Parathyroid adenoma (tissue), 2 donors: ENCODE measurements around the gene ISL1.

ENCODE experiments used
- H2AFZ ChIP-seq: fragments of 300-600 bp; sonication (generic); one replicate; pipeline ENCODE4 v1.7.0; 2017; ENCODE audit warnings: antibody characterized with exemption, mild to moderate bottlenecking
- H3K27ac ChIP-seq: fragments of 300-600 bp; sonication (generic); one replicate; pipeline ENCODE4 v1.7.0; 2017
- H3K27me3 ChIP-seq: fragments of 300-600 bp; sonication (generic); one replicate; pipeline ENCODE4 v1.7.0; 2017; ENCODE audit warnings: low read length; ENCODE audit not compliant: control insufficient read depth, insufficient read depth
- H3K36me3 ChIP-seq: fragments of 300-600 bp; sonication (generic); one replicate; pipeline ENCODE4 v1.7.0; 2017; ENCODE audit warnings: low read length; ENCODE audit not compliant: control insufficient read depth, insufficient read depth
- H3K4me1 ChIP-seq: fragments of 300-600 bp; sonication (generic); one replicate; pipeline ENCODE4 v1.7.0; 2017; ENCODE audit warnings: control low read depth
- H3K4me2 ChIP-seq: fragments of 300-600 bp; sonication (generic); one replicate; pipeline ENCODE4 v1.7.0; 2017; ENCODE audit warnings: low read length
- H3K4me3 ChIP-seq: fragments of 300-600 bp; sonication (generic); one replicate; pipeline ENCODE4 v1.7.0; 2017; ENCODE audit warnings: low read depth, low read length
- H3K79me2 ChIP-seq: fragments of 300-600 bp; sonication (generic); one replicate; pipeline ENCODE4 v1.7.0; 2017; ENCODE audit warnings: control low read depth
- H3K9ac ChIP-seq: fragments of 300-600 bp; sonication (generic); one replicate; pipeline ENCODE4 v1.7.0; 2017; ENCODE audit warnings: mild to moderate bottlenecking
- H3K9me3 ChIP-seq: fragments of 300-600 bp; sonication (generic); one replicate; pipeline ENCODE4 v1.7.0; 2017; ENCODE audit warnings: low read length; ENCODE audit not compliant: control insufficient read depth
- TF ChIP-seq, protein P1 (sequence below): fragments of 300-600 bp; sonication (generic); IDR thresholded peaks from one replicate; pipeline ENCODE4 v1.7.0; 2017; ENCODE audit warnings: antibody characterized with exemption, mild to moderate bottlenecking
- donor health status: primary hyperparathyroidism.

The ISL1 gene

DNA sequence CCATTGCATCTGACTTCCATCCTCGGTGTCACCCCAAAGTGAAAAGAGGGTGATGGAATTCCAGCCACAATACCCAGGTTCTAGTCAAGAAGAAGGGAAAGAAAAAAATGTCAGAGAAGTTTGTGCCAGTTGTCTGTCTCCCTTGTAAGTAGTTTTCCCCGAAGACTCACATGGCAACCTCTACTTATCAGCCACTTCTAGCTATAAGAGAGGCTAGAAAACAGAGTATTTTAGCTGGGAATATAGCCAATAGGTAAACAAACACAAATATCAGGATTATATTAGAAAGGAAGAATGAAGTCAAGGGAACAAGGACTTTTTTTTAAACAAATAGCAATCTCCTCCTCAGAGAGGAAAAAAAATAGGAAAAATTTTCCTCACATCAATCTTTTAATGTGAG lies 12.2 kb upstream of the ISL1 start:
- Histone ChIP-seq H3K9ac (no peak overlapping the region), H2AFZ (no peak overlapping the region), H3K36me3 (no peaks in the 10 kb centered on the region), H3K79me2 (no peaks in the 10 kb centered on the region), H3K27me3 (peaks cover 2% of the 10 kb centered on the region), H3K4me1 (no peaks in the 10 kb centered on the region), H3K9me3 (no peaks in the 10 kb centered on the region), H3K4me2 (no peak overlapping the region), H3K27ac (no peak overlapping the region), H3K4me3 (no peak overlapping the region)
- TF ChIP-seq, protein P1, sequence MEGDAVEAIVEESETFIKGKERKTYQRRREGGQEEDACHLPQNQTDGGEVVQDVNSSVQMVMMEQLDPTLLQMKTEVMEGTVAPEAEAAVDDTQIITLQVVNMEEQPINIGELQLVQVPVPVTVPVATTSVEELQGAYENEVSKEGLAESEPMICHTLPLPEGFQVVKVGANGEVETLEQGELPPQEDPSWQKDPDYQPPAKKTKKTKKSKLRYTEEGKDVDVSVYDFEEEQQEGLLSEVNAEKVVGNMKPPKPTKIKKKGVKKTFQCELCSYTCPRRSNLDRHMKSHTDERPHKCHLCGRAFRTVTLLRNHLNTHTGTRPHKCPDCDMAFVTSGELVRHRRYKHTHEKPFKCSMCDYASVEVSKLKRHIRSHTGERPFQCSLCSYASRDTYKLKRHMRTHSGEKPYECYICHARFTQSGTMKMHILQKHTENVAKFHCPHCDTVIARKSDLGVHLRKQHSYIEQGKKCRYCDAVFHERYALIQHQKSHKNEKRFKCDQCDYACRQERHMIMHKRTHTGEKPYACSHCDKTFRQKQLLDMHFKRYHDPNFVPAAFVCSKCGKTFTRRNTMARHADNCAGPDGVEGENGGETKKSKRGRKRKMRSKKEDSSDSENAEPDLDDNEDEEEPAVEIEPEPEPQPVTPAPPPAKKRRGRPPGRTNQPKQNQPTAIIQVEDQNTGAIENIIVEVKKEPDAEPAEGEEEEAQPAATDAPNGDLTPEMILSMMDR, result no peak

DNA sequence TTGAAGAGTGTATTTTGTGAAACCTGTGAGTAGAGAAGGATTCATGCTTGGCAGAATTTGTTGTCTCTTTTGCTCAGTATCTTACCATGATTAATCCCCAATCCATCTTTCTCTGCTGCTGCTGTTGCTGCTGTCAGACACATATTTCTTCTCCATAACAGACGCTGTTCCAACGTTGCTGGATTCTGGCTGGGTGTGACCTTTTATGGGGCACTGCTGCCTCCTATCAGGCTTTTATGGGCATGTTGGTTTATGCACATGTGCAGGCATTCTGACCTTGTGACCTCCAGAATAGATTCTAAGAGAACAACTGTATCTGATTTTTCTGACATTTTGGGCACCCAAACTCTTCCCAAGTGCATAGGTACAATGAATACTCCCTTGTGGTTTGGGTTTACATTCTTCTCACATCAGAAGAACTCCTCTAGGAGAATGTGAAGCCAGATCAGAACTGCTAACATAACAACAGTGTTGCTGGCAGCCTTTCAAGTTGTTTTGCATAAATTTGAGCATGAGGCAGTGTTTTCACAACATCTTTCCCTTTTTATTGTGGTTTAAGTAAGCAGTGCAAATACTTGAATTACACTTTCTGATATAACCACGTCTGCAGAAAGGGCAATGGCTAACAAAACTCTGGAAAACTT lies 9.2 kb upstream of the ISL1 start:
- no peak overlapping the region for H3K4me3 ChIP-seq
- H2AFZ ChIP-seq, result no peak overlapping the region
- H3K4me2 ChIP-seq, result no peak overlapping the region
- no peaks in the 10 kb centered on the region for H3K9me3 ChIP-seq
- no peak overlapping the region for H3K9ac ChIP-seq
- H3K79me2 ChIP-seq, result no peaks in the 10 kb centered on the region
- peaks cover 14% of the 10 kb centered on the region for H3K27me3 ChIP-seq
- H3K36me3 ChIP-seq, result no peaks in the 10 kb centered on the region
- TF ChIP-seq, protein P1, result no peak
- no peaks in the 10 kb centered on the region for H3K4me1 ChIP-seq
- H3K27ac ChIP-seq, result no peak overlapping the region

DNA sequence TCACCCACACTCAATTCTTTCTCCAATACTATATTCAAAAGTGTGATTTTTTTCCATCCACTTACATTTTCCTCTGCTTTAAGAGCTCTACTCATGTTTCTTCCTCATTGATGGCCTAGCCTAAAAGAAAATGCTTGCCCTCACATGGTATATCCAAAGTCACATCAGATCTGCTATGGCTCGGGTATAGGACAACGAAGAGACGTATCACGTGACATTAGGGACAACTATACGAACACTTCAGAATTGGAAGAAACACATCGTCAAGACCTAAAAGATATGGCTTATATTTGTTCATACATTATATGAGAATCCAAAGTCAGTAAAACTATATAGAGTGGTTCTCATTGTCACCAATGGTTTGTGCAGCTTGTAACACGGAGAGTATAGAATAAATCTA lies 8.2 kb upstream of the ISL1 start:
- Histone ChIP-seq H3K27me3 (peaks cover 19% of the 10 kb centered on the region), H3K4me2 (no peak overlapping the region), H3K9me3 (no peaks in the 10 kb centered on the region), H3K27ac (no peak overlapping the region), H3K4me3 (no peak overlapping the region), H3K4me1 (no peaks in the 10 kb centered on the region), H2AFZ (no peak overlapping the region), H3K79me2 (no peaks in the 10 kb centered on the region), H3K9ac (no peak overlapping the region), H3K36me3 (no peaks in the 10 kb centered on the region)
- TF ChIP-seq, protein P1, result no peak

DNA sequence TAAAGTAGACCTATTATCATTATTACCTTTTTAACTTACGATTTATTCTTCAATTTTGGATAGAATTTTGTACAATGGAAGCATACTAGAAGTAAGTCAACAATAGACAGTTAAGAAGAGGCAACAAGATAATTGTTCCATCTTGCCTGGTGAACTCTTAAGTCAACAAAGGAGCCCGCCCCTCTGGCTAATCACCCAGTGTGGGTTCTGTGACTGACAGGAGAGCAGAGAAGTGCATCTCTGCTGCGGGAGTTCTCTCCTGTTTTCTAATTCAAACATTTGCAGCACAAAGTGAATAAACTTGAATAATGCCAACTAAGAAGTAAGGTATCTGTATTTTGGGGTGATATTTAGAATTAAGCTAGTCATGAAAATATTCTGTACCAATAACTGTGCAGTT lies 6.7 kb upstream of the ISL1 start:
- Histone ChIP-seq H3K4me3 (no peak overlapping the region), H3K9me3 (no peaks in the 10 kb centered on the region), H3K4me1 (no peaks in the 10 kb centered on the region), H2AFZ (no peak overlapping the region), H3K9ac (no peak overlapping the region), H3K36me3 (no peaks in the 10 kb centered on the region), H3K27ac (no peak overlapping the region), H3K79me2 (no peaks in the 10 kb centered on the region), H3K4me2 (no peak overlapping the region), H3K27me3 (peaks cover 19% of the 10 kb centered on the region)
- TF ChIP-seq, protein P1, result no peak
